Adrenal gland (tissue), 5 donors: ENCODE results near the gene ARPC5L.
A peak's percentile ranks its signal among the peaks of the same experiment; 100 is the strongest.

ENCODE experiments used
- POLR2A ChIP-seq, 2 donors: fragments of 450-650 bp; IDR thresholded peaks; one replicate each; pipeline ENCODE4 v1.6.1; 2017; ENCODE audit warnings: antibody characterized with exemption in 2 of 2, mild to moderate bottlenecking in 2 of 2, moderate library complexity in 1 of 2
- TF ChIP-seq, protein P1 (sequence below), 6 experiments: fragments of 450-650 bp in 4 of 6; fragments of 200-600 bp in 2 of 6; sonication (generic) in 1 of 6; IDR thresholded peaks; 1 replicate in 5 of 6; 2 replicates in 1 of 6; pipeline versions ENCODE4 v1.5.1 to v1.8.0; 2016 to 2021; ENCODE audit warnings: antibody characterized with exemption in 6 of 6, mild to moderate bottlenecking in 2 of 6, moderate library complexity in 1 of 6
- donor health status: DM: no; HTN: no; CAD: no.

- TF ChIP-seq, protein P1, sequence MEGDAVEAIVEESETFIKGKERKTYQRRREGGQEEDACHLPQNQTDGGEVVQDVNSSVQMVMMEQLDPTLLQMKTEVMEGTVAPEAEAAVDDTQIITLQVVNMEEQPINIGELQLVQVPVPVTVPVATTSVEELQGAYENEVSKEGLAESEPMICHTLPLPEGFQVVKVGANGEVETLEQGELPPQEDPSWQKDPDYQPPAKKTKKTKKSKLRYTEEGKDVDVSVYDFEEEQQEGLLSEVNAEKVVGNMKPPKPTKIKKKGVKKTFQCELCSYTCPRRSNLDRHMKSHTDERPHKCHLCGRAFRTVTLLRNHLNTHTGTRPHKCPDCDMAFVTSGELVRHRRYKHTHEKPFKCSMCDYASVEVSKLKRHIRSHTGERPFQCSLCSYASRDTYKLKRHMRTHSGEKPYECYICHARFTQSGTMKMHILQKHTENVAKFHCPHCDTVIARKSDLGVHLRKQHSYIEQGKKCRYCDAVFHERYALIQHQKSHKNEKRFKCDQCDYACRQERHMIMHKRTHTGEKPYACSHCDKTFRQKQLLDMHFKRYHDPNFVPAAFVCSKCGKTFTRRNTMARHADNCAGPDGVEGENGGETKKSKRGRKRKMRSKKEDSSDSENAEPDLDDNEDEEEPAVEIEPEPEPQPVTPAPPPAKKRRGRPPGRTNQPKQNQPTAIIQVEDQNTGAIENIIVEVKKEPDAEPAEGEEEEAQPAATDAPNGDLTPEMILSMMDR (IDR thresholded peaks at IDR 0.05): peak in 5 of 6 experiments; percentile 14 to 45 (median 22)
- peak; percentile 75 to 81 for TF ChIP-seq POLR2A (IDR thresholded peaks at IDR 0.05)
These were observed at the start of gene ARPC5L, which contains the start of gene RPL35 for GRCh38 chr9:124861342-124862229.
